ENCODE data around the gene LAYN. TPM values are rescaled to one million over a fixed set of nuclear protein-coding genes. Genes with fewer than 3 reads are reported as not detected.

LAYN gene
- total RNA-seq, 1 experiment from 2014 or later: 9.6 TPM

- H3K36me3 ChIP-seq (ENCODE audit: insufficient read depth, low read length, poor library complexity, severe bottlenecking): no peaks in the 10 kb centered on the region
- intact Hi-C loops (cut with micrococcal nuclease; ENCODE audit: unreplicated experiment): loop anchor here (5.0 kb wide), 1 partner anchor 108 kb away; no protein-coding TSS in a partner anchor
- H3K9me3 ChIP-seq (ENCODE audit: low read depth, low read length, poor library complexity, severe bottlenecking): peaks cover 7% of the 10 kb centered on the region
- H3K4me1 ChIP-seq (ENCODE audit: insufficient read depth, low read length, poor library complexity, severe bottlenecking): no peaks in the 10 kb centered on the region
- CTCF ChIA-PET: no interaction called here
- no peaks in the 10 kb centered on the region for H3K27me3 ChIP-seq (replicated peaks; ENCODE audit: insufficient read depth, low read depth, low read length, poor library complexity)
- POLR2A ChIA-PET (ENCODE audit: low non-redundant PET): no interaction called here
- DNase-seq (ENCODE audit: low spot score): no peak
- BruUV-seq (replicated peaks): no TSS peak
- no peak for TF ChIP-seq CTCF (conservative IDR thresholded peaks at IDR 0.05; ENCODE audit: low read depth, low read length)
- no peak for TF ChIP-seq EZH2 (IDR thresholded peaks at IDR 0.05; ENCODE audit: borderline replicate concordance, low read depth, low read length, poor library complexity, severe bottlenecking)
- H3K27ac ChIP-seq (ENCODE audit: low read depth, low read length, poor library complexity, severe bottlenecking): no peak overlapping the region
- no peak overlapping the region for H3K4me3 ChIP-seq (ENCODE audit: low read depth, low read length, poor library complexity, severe bottlenecking)
Observed at GRCh38 chr11:111560800-111561199, 20.3 kb downstream of the LAYN start.

- no TSS peak for BruUV-seq (replicated peaks)
- Histone ChIP-seq H3K4me3 (ENCODE audit: low read depth, low read length, poor library complexity, severe bottlenecking) (no peak overlapping the region), H3K36me3 (ENCODE audit: insufficient read depth, low read length, poor library complexity, severe bottlenecking) (no peaks in the 10 kb centered on the region), H3K4me1 (ENCODE audit: insufficient read depth, low read length, poor library complexity, severe bottlenecking) (no peaks in the 10 kb centered on the region), H3K9me3 (ENCODE audit: low read depth, low read length, poor library complexity, severe bottlenecking) (peaks cover 4% of the 10 kb centered on the region), H3K27me3 (replicated peaks; ENCODE audit: insufficient read depth, low read depth, low read length, poor library complexity) (no peaks in the 10 kb centered on the region), H3K27ac (ENCODE audit: low read depth, low read length, poor library complexity, severe bottlenecking) (no peak overlapping the region)
- POLR2A ChIA-PET (ENCODE audit: low non-redundant PET): interaction anchor here (0.6 kb wide), 1 partner anchor 94 kb away, joined by 9 read pairs; no protein-coding TSS in a partner anchor
- CTCF ChIA-PET: no interaction called here
- no peak for DNase-seq (ENCODE audit: low spot score)
- TF ChIP-seq CTCF (conservative IDR thresholded peaks at IDR 0.05; ENCODE audit: low read depth, low read length): no peak
- TF ChIP-seq EZH2 (IDR thresholded peaks at IDR 0.05; ENCODE audit: borderline replicate concordance, low read depth, low read length, poor library complexity, severe bottlenecking): no peak
- intact Hi-C loops (cut with micrococcal nuclease; ENCODE audit: unreplicated experiment): loop anchor here (5.0 kb wide), 1 partner anchor 109 kb away; no protein-coding TSS in a partner anchor
Observed at GRCh38 chr11:111561306-111561705, 20.8 kb downstream of the LAYN start.

GRCh38 chr11:111561791-111562325, 21.3 kb downstream of the LAYN start:
- no TSS peak for BruUV-seq (replicated peaks)
- ChIA-PET CTCF (no interaction called here), POLR2A (ENCODE audit: low non-redundant PET) (interaction anchor here (0.6 kb wide), 1 partner anchor 94 kb away, joined by 9 read pairs; no protein-coding TSS in a partner anchor)
- Histone ChIP-seq H3K27me3 (replicated peaks; ENCODE audit: insufficient read depth, low read depth, low read length, poor library complexity) (no peaks in the 10 kb centered on the region), H3K9me3 (ENCODE audit: low read depth, low read length, poor library complexity, severe bottlenecking) (no peaks in the 10 kb centered on the region), H3K4me3 (ENCODE audit: low read depth, low read length, poor library complexity, severe bottlenecking) (no peak overlapping the region), H3K36me3 (ENCODE audit: insufficient read depth, low read length, poor library complexity, severe bottlenecking) (no peaks in the 10 kb centered on the region), H3K27ac (ENCODE audit: low read depth, low read length, poor library complexity, severe bottlenecking) (no peak overlapping the region), H3K4me1 (ENCODE audit: insufficient read depth, low read length, poor library complexity, severe bottlenecking) (no peaks in the 10 kb centered on the region)
- DNase-seq (ENCODE audit: low spot score): no peak
- intact Hi-C loops (cut with micrococcal nuclease; ENCODE audit: unreplicated experiment): loop anchor here (5.0 kb wide), 1 partner anchor 110 kb away; no protein-coding TSS in a partner anchor
- TF ChIP-seq CTCF (conservative IDR thresholded peaks at IDR 0.05; ENCODE audit: low read depth, low read length) (no peak), EZH2 (IDR thresholded peaks at IDR 0.05; ENCODE audit: borderline replicate concordance, low read depth, low read length, poor library complexity, severe bottlenecking) (no peak)

Data from A673 (cell line).